ENCODE data around the gene P2RY6.

Gene P2RY6

GRCh38 chr11:73340164-73340563, 68.0 kb downstream of the P2RY6 start:
- no peak for TF ChIP-seq CTCF (IDR thresholded peaks at IDR 0.05; ENCODE audit: borderline replicate concordance, control extremely low read depth, extremely low read depth, insufficient read depth, missing control alignments)
- in situ Hi-C loops (cut with MboI; ENCODE audit: low sequenced_read_pairs, unreplicated experiment), result no loop called here
- DNase-seq (ENCODE audit: low spot score), result no peak

- no peak for DNase-seq (ENCODE audit: low spot score)
- in situ Hi-C loops (cut with MboI; ENCODE audit: low sequenced_read_pairs, unreplicated experiment), result no loop called here
- TF ChIP-seq CTCF (IDR thresholded peaks at IDR 0.05; ENCODE audit: borderline replicate concordance, control extremely low read depth, extremely low read depth, insufficient read depth, missing control alignments), result no peak
These were observed 70.5 kb downstream of the P2RY6 start for GRCh38 chr11:73342633-73343032.

GRCh38 chr11:73343076-73343873, 71.1 kb downstream of the P2RY6 start:
- no peak for TF ChIP-seq CTCF (IDR thresholded peaks at IDR 0.05; ENCODE audit: borderline replicate concordance, control extremely low read depth, extremely low read depth, insufficient read depth, missing control alignments)
- no peak for DNase-seq (ENCODE audit: low spot score)
- in situ Hi-C loops (cut with MboI; ENCODE audit: low sequenced_read_pairs, unreplicated experiment), result no loop called here

GRCh38 chr11:73344191-73344607, 72.1 kb downstream of the P2RY6 start:
- in situ Hi-C loops (cut with MboI; ENCODE audit: low sequenced_read_pairs, unreplicated experiment), result no loop called here
- no peak for TF ChIP-seq CTCF (IDR thresholded peaks at IDR 0.05; ENCODE audit: borderline replicate concordance, control extremely low read depth, extremely low read depth, insufficient read depth, missing control alignments)
- DNase-seq (ENCODE audit: low spot score), result no peak

DNA sequence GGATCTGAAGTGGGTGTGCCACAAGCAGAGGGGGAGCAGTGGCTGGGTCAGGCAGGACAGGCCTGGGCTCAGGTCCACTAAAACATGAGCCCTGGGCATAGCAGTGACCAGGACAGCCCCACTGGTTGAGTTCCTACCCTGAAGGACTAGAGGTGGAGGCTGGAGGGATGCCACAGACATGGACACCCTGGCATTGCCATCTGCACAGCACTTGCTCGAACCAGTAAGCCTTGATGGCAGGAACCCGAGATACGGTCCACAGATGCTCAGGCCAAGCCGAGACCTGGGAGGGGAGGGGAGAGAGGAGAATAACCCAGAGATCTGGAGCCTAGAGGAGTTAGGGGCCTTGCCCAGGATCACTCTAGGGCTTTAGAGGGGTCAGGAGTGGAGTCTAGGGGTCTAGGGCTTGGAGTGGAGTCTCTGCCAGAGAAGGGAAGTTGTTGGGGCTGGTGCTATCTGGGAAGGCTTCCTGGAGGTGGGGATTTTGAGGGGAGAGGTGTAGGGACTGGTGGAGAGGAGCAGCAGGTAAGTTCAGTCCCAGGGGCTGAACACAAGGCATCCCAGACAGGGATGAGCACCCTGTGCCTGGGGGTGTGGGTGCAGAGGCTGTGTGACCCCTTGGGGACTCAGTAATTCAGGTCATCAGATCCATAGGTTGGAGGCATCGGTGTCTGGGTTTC, 73.5 kb downstream of the P2RY6 start:
- no peak for DNase-seq (ENCODE audit: low spot score)
- in situ Hi-C loops (cut with MboI; ENCODE audit: low sequenced_read_pairs, unreplicated experiment), result no loop called here
- TF ChIP-seq CTCF (IDR thresholded peaks at IDR 0.05; ENCODE audit: borderline replicate concordance, control extremely low read depth, extremely low read depth, insufficient read depth, missing control alignments), result no peak

- no peak for TF ChIP-seq CTCF (IDR thresholded peaks at IDR 0.05; ENCODE audit: borderline replicate concordance, control extremely low read depth, extremely low read depth, insufficient read depth, missing control alignments)
- in situ Hi-C loops (cut with MboI; ENCODE audit: low sequenced_read_pairs, unreplicated experiment), result no loop called here
- no peak for DNase-seq (ENCODE audit: low spot score)
These were observed 74.2 kb downstream of the P2RY6 start for GRCh38 chr11:73346186-73346935.
